NCI-H1436 (cell line): Measurements from ENCODE around the gene STK38L.
A peak's percentile ranks its signal among the peaks of the same experiment; 100 is the strongest.

Experiments used
- DNase-seq: peaks from one replicate; lab custom pipeline; 2025; lab: John Stamatoyannopoulos, UW

STK38L gene

GRCh38 chr12:27243804-27244688, at the start of gene STK38L:
Gene STK38L, plus strand, starts transcription at chr12:27244286. Its CDS starts 53,435 bp downstream, at chr12:27297721.
- peak; percentile 96 for DNase-seq

GRCh38 chr12:27194644-27195043, 49.4 kb upstream of the STK38L start:
- DNase-seq, result no peak

- DNase-seq, result no peak
Observed at GRCh38 chr12:27198036-27198435, 46.0 kb upstream of the STK38L start.

- DNase-seq, result no peak
Observed at GRCh38 chr12:27199638-27200300, 44.3 kb upstream of the STK38L start.

GRCh38 chr12:27201169-27201568, 42.9 kb upstream of the STK38L start:
- DNase-seq, result no peak

GRCh38 chr12:27206801-27207502, 37.1 kb upstream of the STK38L start:
- no peak for DNase-seq

GRCh38 chr12:27207615-27208413, 36.3 kb upstream of the STK38L start:
- no peak for DNase-seq

GRCh38 chr12:27208414-27208750, 35.7 kb upstream of the STK38L start:
- no peak for DNase-seq

GRCh38 chr12:27209257-27209910, 34.7 kb upstream of the STK38L start:
- no peak for DNase-seq

- no peak for DNase-seq
Observed at GRCh38 chr12:27210187-27210586, 33.9 kb upstream of the STK38L start.

GRCh38 chr12:27212861-27213260, 31.2 kb upstream of the STK38L start:
- DNase-seq, result no peak

GRCh38 chr12:27213304-27213703, 30.8 kb upstream of the STK38L start:
- no peak for DNase-seq

- no peak for DNase-seq
Observed at GRCh38 chr12:27213830-27214787, 30.0 kb upstream of the STK38L start.

- no peak for DNase-seq
Observed at GRCh38 chr12:27217590-27217989, 26.5 kb upstream of the STK38L start.

- no peak for DNase-seq
Observed at GRCh38 chr12:27219693-27220054, 24.4 kb upstream of the STK38L start.

- no peak for DNase-seq
Observed at GRCh38 chr12:27220055-27220987, 23.8 kb upstream of the STK38L start.

GRCh38 chr12:27220988-27221345, 23.1 kb upstream of the STK38L start:
- DNase-seq, result no peak

- DNase-seq, result no peak
Observed at GRCh38 chr12:27221625-27222387, 22.3 kb upstream of the STK38L start.
